Subcutaneous adipose tissue (tissue), 4 donors: Measurements from ENCODE around the gene FRAT2. TPM values are rescaled to one million over a fixed set of nuclear protein-coding genes. Genes with fewer than 3 reads are reported as not detected.

Source experiments
- CTCF ChIP-seq: fragments of 450-650 bp; IDR thresholded peaks from one replicate; pipeline ENCODE4 v1.5.1; 2016; ENCODE audit warnings: low read depth, mild to moderate bottlenecking, control low read depth, antibody characterized with exemption, moderate library complexity
- total RNA-seq, 4 donors: library from RNA; depleted of rRNA; stranded (reverse); fragments of >200 nt; gene quantifications; one replicate each; pipeline ENCODE4 v1.1.0, GENCODE V29; 2016

The FRAT2 gene
- total RNA-seq, 4 donors from 2014 or later: 4.4 to 10.2 (median 9.4) TPM

GRCh38 chr10:97373456-97373855, 38.9 kb upstream of the FRAT2 start:
- TF ChIP-seq CTCF: no peak

- TF ChIP-seq CTCF: no peak
These were observed 37.8 kb upstream of the FRAT2 start for GRCh38 chr10:97372233-97372875.

GRCh38 chr10:97371696-97372095, 37.2 kb upstream of the FRAT2 start:
- TF ChIP-seq CTCF: no peak

GRCh38 chr10:97367126-97367649, 32.7 kb upstream of the FRAT2 start:
- TF ChIP-seq CTCF: no peak

- TF ChIP-seq CTCF: no peak
These were observed 32.0 kb upstream of the FRAT2 start for GRCh38 chr10:97366572-97366971.

GRCh38 chr10:97365761-97366351, 31.3 kb upstream of the FRAT2 start:
- no peak for TF ChIP-seq CTCF

- TF ChIP-seq CTCF: no peak
These were observed 28.5 kb upstream of the FRAT2 start for GRCh38 chr10:97363071-97363470.
